Caco-2 (cell line): ENCODE measurements around the gene ULBP1. TPM values are rescaled to one million over a fixed set of nuclear protein-coding genes. Genes with fewer than 3 reads are reported as not detected.

Source experiments
- BruUV-seq: library from RNA; stranded (reverse); fragments of 400-500 nt; replicated peaks from 2 replicates; lab custom pipeline; 2021; lab: Mats Ljungman, UMichigan
- CTCF ChIA-PET: fragments of 300-600 bp; sonication (Branson Sonifier 250); formaldehyde crosslinking; loops from one replicate; lab custom pipeline; 2022; ENCODE audit warnings: antibody characterized with exemption; lab: Charles Lee
- POLR2A ChIA-PET: fragments of 300-600 bp; sonication (Branson Sonifier 250); formaldehyde crosslinking; loops from one replicate; lab custom pipeline; 2022; ENCODE audit warnings: antibody characterized with exemption; lab: Charles Lee
- DNase-seq, 2 experiments: peaks; one replicate each; pipeline versions ENCODE4 v3.0.0 to v3.0.0-alpha.2; 2020 to 2022
- H3K27me3 ChIP-seq: replicated peaks from 2 replicates; pipeline ENCODE4 v1.6.0; 2011; ENCODE audit warnings: low read length; ENCODE audit not compliant: control insufficient read depth, insufficient read depth
- H3K36me3 ChIP-seq: 2 replicates; pipeline ENCODE4 v1.5.1; 2011; ENCODE audit warnings: low read length; ENCODE audit not compliant: control insufficient read depth, insufficient read depth
- H3K4me1 ChIP-seq: fragments of 250-450 bp; sonication (Bioruptor Pico); 2 replicates; pipeline ENCODE4 v1.5.1; 2020; ENCODE audit warnings: mild to moderate bottlenecking
- H3K4me3 ChIP-seq: 2 replicates; pipeline ENCODE4 v1.5.1; 2011; ENCODE audit warnings: low read depth, mild to moderate bottlenecking, control low read depth, low read length
- H3K9me3 ChIP-seq: fragments of 250-450 bp; sonication (Bioruptor Pico); 2 replicates; pipeline ENCODE4 v1.5.1; 2020; ENCODE audit warnings: mild to moderate bottlenecking, moderate library complexity
- H3K27ac Mint-ChIP-seq: one replicate; pipeline ENCODE4 v1.8.0; 2022; ENCODE audit warnings: mixed read lengths; ENCODE audit not compliant: unreplicated experiment
- H3K27me3 Mint-ChIP-seq: one replicate; pipeline ENCODE4 v1.8.0; 2022; ENCODE audit warnings: mixed read lengths; ENCODE audit not compliant: insufficient read depth, unreplicated experiment
- H3K36me3 Mint-ChIP-seq: one replicate; pipeline ENCODE4 v1.8.0; 2022; ENCODE audit warnings: mild to moderate bottlenecking, mixed read lengths; ENCODE audit not compliant: insufficient read depth, unreplicated experiment
- H3K4me1 Mint-ChIP-seq: one replicate; pipeline ENCODE4 v1.8.0; 2022; ENCODE audit warnings: low read depth, mixed read lengths; ENCODE audit not compliant: unreplicated experiment
- H3K4me3 Mint-ChIP-seq: one replicate; pipeline ENCODE4 v1.8.0; 2022; ENCODE audit warnings: mild to moderate bottlenecking, moderate library complexity, mixed read lengths; ENCODE audit not compliant: unreplicated experiment
- H3K9me3 Mint-ChIP-seq: one replicate; pipeline ENCODE4 v1.8.0; 2022; ENCODE audit warnings: mixed read lengths; ENCODE audit not compliant: unreplicated experiment
- CTCF ChIP-seq, 2 experiments: fragments of 200-600 bp in 1 of 2; IDR thresholded peaks; 1 replicate in 1 of 2; 2 replicates in 1 of 2; pipeline versions ENCODE4 v1.5.1 to v1.8.0; 2011 to 2022; ENCODE audit warnings: antibody characterized with exemption in 1 of 2, control low read depth in 1 of 2, inconsistent platforms in 1 of 2, low read depth in 1 of 2, low read length in 1 of 2, mild to moderate bottlenecking in 1 of 2, moderate library complexity in 1 of 2; ENCODE audit not compliant: insufficient read depth in 1 of 2, severe bottlenecking in 1 of 2, unreplicated experiment in 1 of 2
- intact Hi-C: fragments of 100-400 bp; cut with micrococcal nuclease; formaldehyde crosslinking; loops from one replicate; pipeline ENCODE4 v1.10.0; 2022; ENCODE audit not compliant: unreplicated experiment
- total RNA-seq: library from RNA; stranded (reverse); gene quantifications from 2 replicates; pipeline ENCODE4 v1.2.3, GENCODE V29; 2022

Gene ULBP1
- total RNA-seq, 1 experiment from 2014 or later = 7.7 TPM

DNA sequence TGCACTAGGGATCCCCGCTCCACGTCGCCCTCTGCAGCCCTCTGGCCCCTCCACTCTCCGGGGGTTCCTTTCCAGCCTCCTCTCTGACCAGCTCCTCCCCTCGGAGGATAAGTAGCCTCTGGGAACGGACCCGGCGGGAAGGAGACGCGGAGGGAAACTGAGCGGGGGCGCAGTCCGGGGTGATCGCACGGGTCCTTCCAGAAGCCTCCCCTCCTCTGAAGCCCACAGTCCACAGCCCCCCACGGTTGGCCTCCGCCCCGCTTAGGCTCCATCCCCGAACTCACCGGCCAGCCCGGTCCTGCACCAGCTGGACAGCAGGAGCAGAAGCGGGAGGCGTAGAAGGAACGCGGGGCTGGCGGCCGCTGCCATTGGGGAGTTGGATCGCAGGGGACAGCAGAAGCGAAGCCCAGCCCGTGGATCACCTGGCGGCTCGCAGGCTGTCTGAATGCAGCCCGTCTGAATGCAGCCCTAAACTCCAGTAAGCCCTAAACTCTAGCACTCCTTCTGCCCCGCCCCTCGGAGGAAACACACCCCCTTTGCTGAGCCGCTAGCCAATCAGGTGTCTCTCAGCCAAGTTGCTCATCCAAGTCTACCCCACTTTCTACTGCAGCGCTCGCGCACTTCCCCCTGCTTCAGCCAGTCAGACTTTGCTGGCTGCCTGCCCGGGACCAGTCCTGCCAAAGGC, 41.0 kb upstream of the ULBP1 start, which contains the start of gene RAET1G:
RAET1G (minus strand) TSS at position 480 of the 685 bp plus-strand sequence; CDS start at position 369, 111 bp downstream.
- Histone ChIP-seq H3K27me3 (peaks cover 1% of the 10 kb centered on the region), H3K4me3 (peak within 1 kb of the TSS; percentile 32), H3K9me3 (no peaks in the 10 kb centered on the region), H3K36me3 (no peaks in the 10 kb centered on the region), H3K4me1 (no peaks in the 10 kb centered on the region)
- Mint-ChIP-seq H3K27ac (no peak within 1 kb of the TSS), H3K4me3 (peak within 1 kb of the TSS; percentile 81), H3K27me3 (peaks cover 32% of the 10 kb centered on the region), H3K4me1 (peaks cover 7% of the 10 kb centered on the region), H3K9me3 (no peaks in the 10 kb centered on the region), H3K36me3 (no peaks in the 10 kb centered on the region)
- intact Hi-C loops = loop anchor here (5.0 kb wide), 1 partner anchor 40 kb away; no protein-coding TSS in a partner anchor
- no TSS peak for BruUV-seq
- ChIA-PET POLR2A (no interaction called here), CTCF (no interaction called here)
- TF ChIP-seq CTCF (IDR thresholded peaks at IDR 0.05; ENCODE audit: insufficient read depth in 1 of 2, low read depth in 1 of 2, low read length in 1 of 2, severe bottlenecking in 1 of 2, unreplicated experiment in 1 of 2) = no peak
- DNase-seq = peak; percentile 88 to 92

DNA sequence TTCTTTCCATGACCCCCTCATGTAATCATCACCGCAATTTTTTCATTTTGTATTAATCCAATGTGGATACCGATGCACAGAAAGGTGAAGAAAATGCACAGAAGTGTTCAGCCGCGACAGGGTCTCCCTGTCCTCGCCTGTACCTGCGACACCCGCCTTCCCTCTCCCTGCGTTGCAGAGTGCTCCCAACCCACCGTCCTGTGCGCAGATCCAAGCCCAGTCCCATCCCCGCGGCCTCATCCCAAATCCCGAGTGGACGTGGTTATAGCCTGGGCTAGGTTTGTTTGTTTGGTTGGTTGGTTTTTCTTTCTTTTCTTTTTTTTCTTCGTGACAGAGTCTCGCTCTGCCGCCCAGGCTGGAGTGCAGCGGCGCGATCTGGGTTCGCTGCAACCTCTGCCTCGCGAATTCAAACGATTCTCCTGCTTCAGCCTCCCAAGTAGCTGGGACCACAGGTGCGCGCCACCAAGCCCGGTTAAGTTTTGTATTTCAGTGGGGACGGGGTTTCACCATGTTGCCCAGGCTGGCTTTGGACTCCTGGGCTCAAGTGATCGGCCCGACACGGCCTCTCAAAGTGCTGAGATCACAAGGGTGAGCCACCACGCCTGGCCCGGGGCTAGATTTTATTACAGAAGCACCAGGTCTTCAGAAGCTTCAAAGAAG, 40.3 kb upstream of the ULBP1 start:
- no peak for DNase-seq
- Mint-ChIP-seq H3K27me3 (peaks cover 36% of the 10 kb centered on the region), H3K36me3 (no peaks in the 10 kb centered on the region), H3K4me3 (peak overlapping the region; percentile 81), H3K27ac (no peak overlapping the region), H3K4me1 (peaks cover 7% of the 10 kb centered on the region), H3K9me3 (no peaks in the 10 kb centered on the region)
- ChIA-PET CTCF (no interaction called here), POLR2A (no interaction called here)
- Histone ChIP-seq H3K4me1 (no peaks in the 10 kb centered on the region), H3K4me3 (peak overlapping the region; percentile 32), H3K27me3 (peaks cover 1% of the 10 kb centered on the region), H3K9me3 (no peaks in the 10 kb centered on the region), H3K36me3 (no peaks in the 10 kb centered on the region)
- TF ChIP-seq CTCF (IDR thresholded peaks at IDR 0.05; ENCODE audit: insufficient read depth in 1 of 2, low read depth in 1 of 2, low read length in 1 of 2, severe bottlenecking in 1 of 2, unreplicated experiment in 1 of 2) = no peak
- BruUV-seq = no TSS peak
- intact Hi-C loops = loop anchor here (5.0 kb wide), 1 partner anchor 41 kb away; no protein-coding TSS in a partner anchor

DNA sequence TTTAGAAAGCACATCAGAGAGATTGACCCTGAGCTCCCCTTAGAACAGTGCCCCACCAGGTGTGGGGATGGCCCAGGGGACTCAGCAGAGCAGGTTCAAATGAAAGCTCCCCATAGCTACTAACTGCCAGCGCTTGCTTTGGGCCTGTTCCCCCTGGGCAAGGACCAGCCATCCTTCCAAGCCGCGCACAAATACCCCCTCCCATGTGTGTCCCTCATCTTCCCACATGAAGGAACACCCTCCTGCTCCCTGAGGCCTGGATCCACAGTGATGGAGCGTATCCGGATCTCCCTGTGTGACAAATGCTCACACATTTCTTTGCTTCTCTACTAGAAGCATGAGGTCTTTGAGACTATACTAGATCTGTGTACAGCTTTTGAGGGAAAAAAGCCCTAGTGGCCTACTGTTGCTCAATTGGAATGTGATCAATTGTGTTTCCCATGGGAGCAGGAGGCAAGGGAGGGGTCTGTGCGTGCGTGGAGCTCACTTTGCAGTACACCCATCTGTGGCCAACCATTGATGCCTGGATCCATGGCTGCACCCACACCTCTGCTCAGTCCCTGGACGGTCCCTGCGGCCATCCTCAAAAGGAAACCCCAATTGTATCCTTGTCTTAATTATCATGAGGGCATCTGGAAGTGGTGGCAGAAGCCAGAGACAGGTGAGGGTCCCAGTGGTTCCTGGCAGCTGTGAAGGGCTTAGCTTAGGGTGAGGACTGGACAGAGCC, 39.4 kb upstream of the ULBP1 start:
- H3K4me3 Mint-ChIP-seq = peak overlapping the region; percentile 75
- H3K4me1 Mint-ChIP-seq = peaks cover 7% of the 10 kb centered on the region
- Histone ChIP-seq H3K36me3 (no peaks in the 10 kb centered on the region), H3K27me3 (peaks cover 1% of the 10 kb centered on the region), H3K9me3 (no peaks in the 10 kb centered on the region), H3K4me3 (no peak overlapping the region), H3K4me1 (no peaks in the 10 kb centered on the region)
- TF ChIP-seq CTCF (IDR thresholded peaks at IDR 0.05; ENCODE audit: insufficient read depth in 1 of 2, low read depth in 1 of 2, low read length in 1 of 2, severe bottlenecking in 1 of 2, unreplicated experiment in 1 of 2) = no peak
- ChIA-PET POLR2A (no interaction called here), CTCF (interaction anchor here (1.5 kb wide), 1 partner anchor 84 kb away, joined by 10 read pairs; no protein-coding TSS in a partner anchor)
- H3K36me3 Mint-ChIP-seq = no peaks in the 10 kb centered on the region
- intact Hi-C loops = loop anchor here (5.0 kb wide), 1 partner anchor 42 kb away; no protein-coding TSS in a partner anchor
- H3K27ac Mint-ChIP-seq = no peak overlapping the region
- BruUV-seq = no TSS peak
- peak in 1 of 2 experiments; percentile 12 for DNase-seq
- no peaks in the 10 kb centered on the region for H3K9me3 Mint-ChIP-seq
- peaks cover 37% of the 10 kb centered on the region for H3K27me3 Mint-ChIP-seq
